ENCODE data around the gene DUS2.
"Not testable (repeated sequence)": the region's sequence is repeated elsewhere in the genome, so short reads cannot be mapped to it uniquely, and the experiment has no call there.

DNA sequence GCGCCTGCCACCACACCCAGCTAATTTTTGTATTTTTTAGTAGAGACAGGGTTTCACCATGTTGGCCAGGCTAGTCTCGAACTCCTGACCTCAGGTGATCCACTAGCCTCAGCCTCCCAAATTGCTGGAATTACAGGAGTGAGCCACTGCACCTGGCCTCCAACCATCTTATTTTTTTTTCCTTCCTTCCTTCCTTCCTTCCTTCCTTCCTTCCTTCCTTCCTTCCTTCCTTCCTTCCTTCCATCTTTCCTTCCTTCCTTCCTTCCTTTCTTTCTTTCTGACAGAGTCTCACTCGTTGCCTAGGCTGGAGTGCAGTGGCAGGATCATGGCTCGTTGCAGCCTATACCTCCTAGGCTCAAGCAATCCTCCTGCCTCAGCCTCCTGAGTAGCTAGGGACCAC is 13.2 kb upstream of the DUS2 start:
- not testable (repeated sequence) for TF ChIP-seq POLR2A, EP300, POLR2AphosphoS5 (IDR thresholded peaks at IDR 0.05)
- TF ChIP-seq, protein P1, sequence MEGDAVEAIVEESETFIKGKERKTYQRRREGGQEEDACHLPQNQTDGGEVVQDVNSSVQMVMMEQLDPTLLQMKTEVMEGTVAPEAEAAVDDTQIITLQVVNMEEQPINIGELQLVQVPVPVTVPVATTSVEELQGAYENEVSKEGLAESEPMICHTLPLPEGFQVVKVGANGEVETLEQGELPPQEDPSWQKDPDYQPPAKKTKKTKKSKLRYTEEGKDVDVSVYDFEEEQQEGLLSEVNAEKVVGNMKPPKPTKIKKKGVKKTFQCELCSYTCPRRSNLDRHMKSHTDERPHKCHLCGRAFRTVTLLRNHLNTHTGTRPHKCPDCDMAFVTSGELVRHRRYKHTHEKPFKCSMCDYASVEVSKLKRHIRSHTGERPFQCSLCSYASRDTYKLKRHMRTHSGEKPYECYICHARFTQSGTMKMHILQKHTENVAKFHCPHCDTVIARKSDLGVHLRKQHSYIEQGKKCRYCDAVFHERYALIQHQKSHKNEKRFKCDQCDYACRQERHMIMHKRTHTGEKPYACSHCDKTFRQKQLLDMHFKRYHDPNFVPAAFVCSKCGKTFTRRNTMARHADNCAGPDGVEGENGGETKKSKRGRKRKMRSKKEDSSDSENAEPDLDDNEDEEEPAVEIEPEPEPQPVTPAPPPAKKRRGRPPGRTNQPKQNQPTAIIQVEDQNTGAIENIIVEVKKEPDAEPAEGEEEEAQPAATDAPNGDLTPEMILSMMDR (IDR thresholded peaks at IDR 0.05): not testable (repeated sequence)

All from gastroesophageal sphincter (tissue), 3 donors.